Right lobe of liver (tissue), 4 donors: Measurements from ENCODE around the gene APBB2.

ENCODE experiments used
- CTCF ChIP-seq, 4 donors: fragments of 200-600 bp in 3 of 4; fragments of 450-650 bp in 1 of 4; IDR thresholded peaks; one replicate each; pipeline versions ENCODE4 v1.5.1 to v1.8.0; 2016 to 2022; ENCODE audit warnings: antibody characterized with exemption in 4 of 4, mild to moderate bottlenecking in 2 of 4
- POLR2A ChIP-seq: fragments of 450-650 bp; IDR thresholded peaks from one replicate; pipeline ENCODE4 v1.6.1; 2017; ENCODE audit warnings: antibody characterized with exemption, mild to moderate bottlenecking
- donor health status: DM: no; HTN: no; CAD: no.
- donor health status: DM: no; HTN: no; CAD: no.
- donor health status: DM: no; HTN: yes; CAD: no.

- TF ChIP-seq POLR2A (no peak), CTCF (IDR thresholded peaks at IDR 0.05) (no peak)
These were observed 119.0 kb downstream of the APBB2 start for GRCh38 chr4:41095192-41095872.
